GM10266 (cell line): Measurements from ENCODE around the gene FGF8.

Experiments used
- DNase-seq: peaks from one replicate; pipeline ENCODE4 v3.0.0; 2012; ENCODE audit errors: extremely low spot score
- CTCF ChIP-seq: IDR thresholded peaks from 2 replicates; pipeline ENCODE4 v1.5.1; 2012; ENCODE audit warnings: mild to moderate bottlenecking, low read depth; ENCODE audit not compliant: control insufficient read depth, insufficient read depth; ENCODE audit errors: missing control alignments

Gene FGF8

GRCh38 chr10:101744267-101744666, 31.6 kb downstream of the FGF8 start:
- no peak for TF ChIP-seq CTCF
- DNase-seq = no peak

GRCh38 chr10:101741938-101742337, 34.0 kb downstream of the FGF8 start:
- no peak for TF ChIP-seq CTCF
- DNase-seq = no peak

GRCh38 chr10:101736666-101737065, 39.2 kb downstream of the FGF8 start:
- DNase-seq = no peak
- no peak for TF ChIP-seq CTCF

GRCh38 chr10:101732096-101732495, 43.8 kb downstream of the FGF8 start:
- TF ChIP-seq CTCF = no peak

GRCh38 chr10:101726115-101726387, 49.9 kb downstream of the FGF8 start:
- no peak for TF ChIP-seq CTCF
- DNase-seq = no peak

More at GRCh38 chr10:101732096-101732495, 43.8 kb downstream of the FGF8 start:
- DNase-seq = no peak

GRCh38 chr10:101725296-101726114, 50.4 kb downstream of the FGF8 start:
- DNase-seq = no peak
- no peak for TF ChIP-seq CTCF

- DNase-seq = no peak
- TF ChIP-seq CTCF = no peak
Measured at GRCh38 chr10:101724446-101724845, 51.5 kb downstream of the FGF8 start.
